Activated naive CD4-positive, alpha-beta T cell treated with Interleukin-2 at 50 U/mL for 16 hours (primary cell): Measurements from ENCODE around the gene UNC5B.
"Not testable (repeated sequence)": the region's sequence is repeated elsewhere in the genome, so short reads cannot be mapped to it uniquely, and the experiment has no call there.

ENCODE experiments used
- DNase-seq: peaks from one replicate; pipeline ENCODE4 v3.0.0-alpha.2; 2020

The UNC5B gene

GRCh38 chr10:71209731-71210541 is 2.4 kb upstream of the UNC5B start:
- no peak for DNase-seq

- no peak for DNase-seq
Observed at GRCh38 chr10:71210542-71210871, 1.9 kb upstream of the UNC5B start.

- no peak for DNase-seq
Observed at GRCh38 chr10:71211053-71211452, 1.3 kb upstream of the UNC5B start.

DNA sequence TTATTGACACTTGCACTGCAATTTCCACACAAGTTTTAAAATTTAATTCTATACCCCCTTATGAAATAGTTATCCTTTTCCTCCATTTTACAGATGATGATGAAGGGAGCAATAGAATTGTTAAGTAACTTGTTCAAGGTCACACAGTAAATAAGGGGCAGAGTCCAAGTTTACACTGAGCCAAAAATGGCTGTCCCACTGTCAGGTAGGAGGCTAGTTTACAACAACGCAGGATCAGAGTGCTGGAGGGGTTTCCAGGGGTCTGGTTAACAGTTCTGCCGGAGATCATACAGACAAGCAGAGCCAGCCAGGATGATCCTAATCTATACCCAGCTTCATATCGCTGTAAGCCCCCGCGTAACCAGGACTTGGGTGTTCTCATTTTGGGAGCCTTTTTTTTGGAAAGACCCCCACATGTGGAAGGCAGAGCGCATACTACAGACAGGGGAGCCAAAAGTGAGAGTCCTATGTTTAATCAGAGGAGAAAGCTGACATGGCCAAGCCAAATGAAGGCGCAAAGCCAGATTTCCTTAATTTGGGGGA is 524 bp upstream of the UNC5B start:
- no peak for DNase-seq

DNA sequence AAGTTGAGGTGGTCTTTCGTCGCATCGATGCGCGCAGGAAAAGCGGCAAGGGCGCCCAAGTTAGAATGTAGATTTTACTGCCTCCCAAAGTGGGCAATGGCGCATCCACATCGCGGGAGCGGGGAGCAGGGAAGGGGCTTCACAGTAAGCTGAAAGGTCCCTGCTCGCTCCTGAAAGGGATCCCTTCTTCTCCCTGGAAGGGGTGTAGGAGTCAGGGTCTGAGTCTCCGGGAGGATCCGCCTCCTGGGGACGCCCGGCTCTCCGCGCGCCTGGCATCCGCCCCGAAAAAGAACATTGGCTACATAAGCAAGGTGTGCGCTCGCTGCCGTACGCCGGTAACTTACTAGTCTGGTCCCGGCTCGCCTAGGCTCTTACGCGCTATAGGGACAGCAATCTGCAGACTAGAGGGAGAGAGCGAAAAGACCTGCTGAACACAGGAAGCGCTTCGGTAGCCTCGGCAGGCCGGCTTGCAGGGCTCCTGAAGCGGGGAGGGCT is 804 bp downstream of the UNC5B start:
- no peak for DNase-seq

GRCh38 chr10:71213761-71214440 is 1.5 kb downstream of the UNC5B start:
- no peak for DNase-seq

DNA sequence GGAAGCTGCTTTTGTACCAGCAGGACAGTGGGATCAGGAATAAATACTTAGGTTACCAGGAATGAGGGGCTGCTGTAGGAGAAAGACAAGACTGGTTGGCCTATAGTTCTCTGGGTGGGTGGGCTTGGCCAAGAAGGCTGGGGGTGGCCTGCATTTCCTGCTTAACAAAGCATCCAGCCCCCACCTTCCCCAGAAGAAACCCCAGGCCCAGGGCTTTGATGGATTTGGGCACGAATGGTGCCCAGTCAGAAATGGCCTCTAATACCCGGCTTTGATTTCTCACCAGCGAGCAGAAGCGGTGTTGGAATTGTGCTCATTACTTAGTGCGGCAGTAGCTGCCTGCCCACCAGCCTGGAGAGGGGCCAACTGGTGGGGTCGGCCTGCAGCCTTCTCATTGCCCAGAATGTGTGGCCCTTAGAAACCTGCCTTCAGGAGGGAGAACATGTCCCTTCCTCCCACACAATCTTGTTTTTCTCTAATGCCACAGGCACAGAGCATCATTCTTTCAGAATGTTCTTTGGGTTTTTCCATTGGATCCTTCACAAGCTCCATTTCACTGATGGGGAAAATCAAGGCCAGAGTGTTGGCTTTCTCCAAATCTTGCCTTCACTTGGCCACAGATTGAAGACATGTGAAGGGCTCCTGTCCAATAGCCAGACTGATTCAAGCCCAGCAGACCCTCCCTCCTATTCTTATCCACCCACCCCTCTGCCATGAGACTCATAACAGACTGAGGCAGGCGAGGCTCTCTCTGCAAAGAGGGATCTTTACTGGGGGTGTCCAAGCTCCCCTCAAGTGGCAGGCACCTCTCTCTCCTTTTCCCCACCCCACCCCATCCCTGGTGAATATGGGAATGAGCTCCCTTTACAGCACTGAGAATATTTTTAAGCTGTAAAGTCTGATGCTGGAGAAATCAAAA is 2.5 kb downstream of the UNC5B start:
- DNase-seq, result no peak

GRCh38 chr10:71216363-71216695 is 4.0 kb downstream of the UNC5B start:
- no peak for DNase-seq

GRCh38 chr10:71216751-71217265 is 4.4 kb downstream of the UNC5B start:
- no peak for DNase-seq

- DNase-seq, result no peak
Observed at GRCh38 chr10:71217266-71218045, 5.1 kb downstream of the UNC5B start.

DNA sequence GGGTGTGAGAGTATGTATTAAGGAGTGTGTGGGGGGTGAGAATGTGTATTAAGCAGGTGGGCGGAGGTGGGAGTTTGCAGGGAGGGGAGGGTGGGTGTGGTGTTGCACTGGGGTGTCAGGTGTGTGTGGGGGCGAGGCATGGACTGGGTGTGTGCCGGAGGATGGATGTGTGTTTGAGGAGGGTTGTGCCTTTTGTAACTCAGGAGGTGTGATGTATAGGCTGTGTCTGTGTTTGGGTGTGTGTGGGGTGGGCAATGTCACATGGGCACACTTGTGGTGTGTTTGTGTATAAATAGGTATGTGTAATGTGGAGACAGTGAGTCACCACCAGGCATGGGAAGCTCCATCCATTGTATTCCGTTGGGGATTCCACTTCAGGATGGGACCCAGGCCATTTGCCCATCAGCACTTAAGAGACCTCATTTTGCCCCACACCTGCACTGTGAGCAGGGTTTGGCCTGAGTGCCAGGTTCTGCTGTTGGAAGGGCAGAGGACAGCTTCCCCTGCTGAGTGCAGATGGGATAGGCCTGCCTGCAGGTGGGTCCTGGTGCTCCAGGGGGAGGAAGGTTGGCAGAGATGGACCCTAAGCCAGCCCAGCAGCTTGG is 5.8 kb downstream of the UNC5B start:
- no peak for DNase-seq

GRCh38 chr10:71218651-71219050 is 6.3 kb downstream of the UNC5B start:
- DNase-seq, result no peak

- DNase-seq, result not testable (repeated sequence)
Observed at GRCh38 chr10:71219236-71219917, 7.0 kb downstream of the UNC5B start.

GRCh38 chr10:71219918-71220688 is 7.7 kb downstream of the UNC5B start:
- DNase-seq, result no peak

DNA sequence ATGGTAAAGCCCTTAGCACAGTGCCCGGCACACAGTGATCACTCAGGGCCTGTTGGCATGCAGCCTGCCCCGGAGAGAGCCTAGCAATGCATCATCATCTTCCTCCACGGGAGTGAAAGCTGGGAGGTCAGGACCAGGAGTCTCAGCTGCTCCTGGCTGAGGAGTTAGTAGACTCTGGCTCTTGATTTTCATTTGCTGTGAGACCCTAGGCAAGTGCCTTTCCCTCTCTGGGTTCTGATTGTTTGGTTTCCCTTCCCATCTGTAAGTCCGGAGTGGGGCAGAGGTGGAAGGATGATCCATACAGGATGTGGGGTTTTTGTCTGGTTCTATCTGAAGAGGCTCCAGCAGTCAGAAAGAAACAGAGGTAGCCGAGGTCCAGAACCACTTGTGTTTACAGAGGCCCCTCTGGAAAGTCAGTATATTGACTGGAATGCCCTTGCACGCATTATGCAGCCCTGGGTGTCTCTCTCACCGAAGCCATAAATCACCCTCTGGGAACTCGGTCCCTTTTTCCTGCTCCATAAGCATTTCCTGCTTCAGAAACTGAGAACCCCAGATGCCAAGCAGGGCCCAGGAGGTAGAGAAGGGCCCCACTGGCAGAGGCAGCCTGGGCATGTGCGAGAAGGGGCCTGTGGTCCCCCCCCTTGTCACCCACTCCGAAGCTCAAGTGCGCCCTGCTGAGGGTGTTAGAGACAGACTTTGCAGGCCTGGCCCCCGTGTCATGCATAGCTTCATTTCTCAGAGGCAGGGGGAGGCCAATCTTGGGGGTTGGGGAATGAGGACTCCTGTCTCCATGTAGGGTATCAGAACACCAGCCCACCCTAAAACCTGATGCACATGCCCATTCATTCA is 8.5 kb downstream of the UNC5B start:
- no peak for DNase-seq

DNA sequence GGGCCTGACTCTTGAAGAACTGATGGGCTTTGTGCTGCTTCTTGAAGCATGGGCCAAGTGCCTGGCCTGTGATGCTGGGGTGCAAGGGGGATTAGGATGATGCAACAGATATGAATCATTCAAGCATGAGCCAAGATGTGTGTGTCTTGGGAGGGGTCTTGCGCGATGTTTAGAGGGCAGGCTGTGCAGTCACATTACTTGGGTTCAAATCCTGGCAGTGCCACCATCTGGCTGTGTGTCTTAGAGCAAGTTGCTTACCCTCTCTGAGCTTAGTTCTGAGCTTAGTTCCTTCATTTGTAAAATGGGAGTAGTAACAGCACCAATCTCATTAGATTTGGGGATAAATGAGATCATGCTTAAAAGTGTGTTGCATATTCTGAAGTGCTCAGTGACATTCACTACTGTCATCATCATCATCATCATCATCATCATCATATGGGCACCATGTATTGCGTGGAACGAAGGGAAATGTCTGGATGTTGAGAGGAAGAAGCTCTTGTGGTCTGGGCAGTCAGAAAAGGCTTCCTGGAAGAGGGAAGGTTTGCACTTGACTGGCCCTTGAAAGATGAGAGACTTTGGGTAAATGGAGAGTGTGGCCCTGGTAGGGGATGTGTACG is 9.3 kb downstream of the UNC5B start:
- DNase-seq, result no peak

DNA sequence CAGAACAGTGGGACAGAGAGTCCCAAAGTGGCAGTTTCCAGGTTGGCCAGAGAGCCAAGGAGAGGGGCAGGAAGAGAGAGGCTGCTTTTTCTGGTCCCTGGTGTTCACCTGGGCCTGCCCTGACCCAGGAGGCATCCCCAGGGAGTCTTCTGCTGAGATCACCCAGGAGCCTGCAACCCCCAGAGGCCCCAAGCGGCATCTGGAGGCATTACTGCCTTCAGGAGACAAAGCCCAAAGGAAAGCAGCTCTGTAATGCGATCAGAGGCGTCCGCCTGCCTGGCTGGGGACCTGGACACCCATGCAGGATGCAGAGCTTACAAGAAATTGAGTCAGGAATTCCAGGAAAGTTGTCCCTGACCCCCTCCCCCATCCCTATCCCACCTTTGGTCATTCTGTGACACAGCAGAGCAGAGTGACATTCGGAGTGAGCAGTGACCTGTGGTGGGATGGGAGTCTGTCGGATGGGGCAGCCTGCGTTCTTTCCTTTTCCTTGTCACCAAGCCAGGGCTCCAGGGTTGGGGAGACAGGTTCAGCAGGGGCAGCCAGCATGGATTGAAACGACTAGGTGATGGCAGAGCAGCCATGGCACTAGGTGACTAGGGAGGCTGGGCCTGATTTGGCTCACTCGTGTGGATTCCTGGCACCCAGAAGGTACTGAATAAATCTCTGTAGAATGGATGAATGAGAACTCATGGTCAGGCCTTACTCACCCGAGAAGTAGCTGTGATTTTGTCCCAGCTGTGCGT is 10.4 kb downstream of the UNC5B start:
- DNase-seq, result no peak
